Neural progenitor cell (in vitro differentiated cells): Measurements from ENCODE around the gene SULT6B1. TPM values are rescaled to one million over a fixed set of nuclear protein-coding genes. Genes with fewer than 3 reads are reported as not detected.

Source experiments
- DNase-seq: peaks from one replicate; pipeline ENCODE4 v3.0.0-alpha.2; 2016; ENCODE audit warnings: low spot score
- H2AFZ ChIP-seq: fragments of 200-600 bp; sonication (generic); replicated peaks from 2 replicates; pipeline ENCODE4 v1.6.1; 2016; ENCODE audit warnings: antibody characterized with exemption
- H3F3A ChIP-seq: fragments of 200-600 bp; sonication (generic); 2 replicates; pipeline ENCODE4 v1.6.1; 2016; ENCODE audit warnings: antibody characterized with exemption, low read depth
- H3K27ac ChIP-seq: fragments of 200-600 bp; sonication (generic); 2 replicates; pipeline ENCODE4 v1.5.1; 2016; ENCODE audit warnings: mild to moderate bottlenecking
- H3K27me3 ChIP-seq: fragments of 200-600 bp; sonication (generic); 2 replicates; pipeline ENCODE4 v1.6.1; 2016; ENCODE audit warnings: mild to moderate bottlenecking, moderate library complexity
- H3K36me3 ChIP-seq: fragments of 200-600 bp; sonication (generic); 2 replicates; pipeline ENCODE4 v1.5.1; 2016
- H3K4me1 ChIP-seq: fragments of 200-600 bp; sonication (generic); 2 replicates; pipeline ENCODE4 v1.6.1; 2016; ENCODE audit warnings: mixed run types
- H3K4me2 ChIP-seq: fragments of 200-600 bp; sonication (generic); 2 replicates; pipeline ENCODE4 v1.6.1; 2016
- H3K4me3 ChIP-seq: fragments of 200-600 bp; sonication (generic); 2 replicates; pipeline ENCODE4 v1.5.1; 2016
- H3K79me2 ChIP-seq: fragments of 200-600 bp; sonication (generic); 2 replicates; pipeline ENCODE4 v1.6.1; 2016; ENCODE audit warnings: low read depth
- H3K9ac ChIP-seq: fragments of 200-600 bp; sonication (generic); 2 replicates; pipeline ENCODE4 v1.6.1; 2016
- H3K9me3 ChIP-seq: fragments of 200-600 bp; sonication (generic); 2 replicates; pipeline ENCODE4 v1.5.1; 2016; ENCODE audit warnings: low read depth
- H4K20me1 ChIP-seq: fragments of 200-600 bp; sonication (generic); 2 replicates; pipeline ENCODE4 v1.6.1; 2016; ENCODE audit warnings: low read depth
- H3K27ac Mint-ChIP-seq: 3 replicates; pipeline ENCODE4 v1.8.0; 2021; ENCODE audit warnings: mixed read lengths
- H3K27me3 Mint-ChIP-seq: 2 replicates; pipeline ENCODE4 v1.8.0; 2022; ENCODE audit warnings: low read depth, mild to moderate bottlenecking, inconsistent platforms, moderate library complexity, mixed read lengths; ENCODE audit not compliant: insufficient read depth
- H3K36me3 Mint-ChIP-seq: 3 replicates; pipeline ENCODE4 v1.8.0; 2021; ENCODE audit warnings: mixed read lengths
- H3K4me1 Mint-ChIP-seq: 3 replicates; pipeline ENCODE4 v1.8.0; 2021; ENCODE audit warnings: mixed read lengths
- H3K4me3 Mint-ChIP-seq: 3 replicates; pipeline ENCODE4 v1.8.0; 2021; ENCODE audit warnings: mild to moderate bottlenecking, moderate library complexity, mixed read lengths
- H3K9me3 Mint-ChIP-seq: 3 replicates; pipeline ENCODE4 v1.8.0; 2020; ENCODE audit warnings: mixed read lengths
- EZH2 ChIP-seq: fragments of 200-600 bp; sonication (generic); IDR thresholded peaks from 2 replicates; pipeline ENCODE4 v1.6.1; 2017; ENCODE audit warnings: antibody characterized with exemption, mild to moderate bottlenecking, moderate library complexity
- EZH2phosphoT487 ChIP-seq: fragments of 200-600 bp; sonication (generic); IDR thresholded peaks from 2 replicates; pipeline ENCODE4 v1.6.1; 2017; ENCODE audit warnings: antibody characterized with exemption
- total RNA-seq: library from RNA; depleted of rRNA; stranded (reverse); fragments of >200 nt; gene quantifications from 2 replicates; pipeline ENCODE4 v1.2.3, GENCODE V29; 2015; ENCODE audit warnings: low replicate concordance
- TF ChIP-seq, protein P1 (sequence below): fragments of 200-600 bp; sonication (generic); IDR thresholded peaks from 2 replicates; pipeline ENCODE4 v1.5.1; 2017; ENCODE audit warnings: antibody characterized with exemption, mild to moderate bottlenecking

The SULT6B1 gene, protein sequence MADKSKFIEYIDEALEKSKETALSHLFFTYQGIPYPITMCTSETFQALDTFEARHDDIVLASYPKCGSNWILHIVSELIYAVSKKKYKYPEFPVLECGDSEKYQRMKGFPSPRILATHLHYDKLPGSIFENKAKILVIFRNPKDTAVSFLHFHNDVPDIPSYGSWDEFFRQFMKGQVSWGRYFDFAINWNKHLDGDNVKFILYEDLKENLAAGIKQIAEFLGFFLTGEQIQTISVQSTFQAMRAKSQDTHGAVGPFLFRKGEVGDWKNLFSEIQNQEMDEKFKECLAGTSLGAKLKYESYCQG
- total RNA-seq: not detected in 2 replicates

DNA sequence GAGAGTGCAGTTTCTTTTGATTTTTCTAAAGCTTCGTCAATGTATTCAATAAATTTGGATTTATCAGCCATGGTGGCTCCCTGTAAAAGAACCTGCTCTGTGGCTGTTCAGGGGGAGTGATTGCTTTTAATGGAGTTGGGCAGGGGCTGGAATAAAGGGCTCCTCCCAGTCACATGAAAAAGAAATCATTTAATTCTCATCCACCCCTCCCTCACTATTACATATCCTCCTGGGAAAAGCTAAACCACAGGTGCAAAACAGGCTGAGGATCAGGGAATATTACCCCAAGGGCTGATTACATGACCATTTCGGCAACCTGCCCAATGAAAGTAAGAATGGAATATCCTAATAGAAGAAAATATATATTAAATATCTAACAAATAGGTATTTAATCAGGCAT, at the start of gene SULT6B1:
TSS of gene SULT6B1 (minus strand) at position 101 of the 400 bp plus-strand sequence. CDS start at position 71, 30 bp downstream.
- H3K4me3 ChIP-seq: no peak within 1 kb of the TSS
- H3K9me3 Mint-ChIP-seq: no peaks in the 10 kb centered on the region
- no peaks in the 10 kb centered on the region for H3K79me2 ChIP-seq
- no peaks in the 10 kb centered on the region for H3K36me3 ChIP-seq
- no peaks in the 10 kb centered on the region for H3K27me3 ChIP-seq
- H3K9ac ChIP-seq: no peak within 1 kb of the TSS
- peaks cover 21% of the 10 kb centered on the region for H3K4me1 ChIP-seq
- H3K4me2 ChIP-seq: no peak within 1 kb of the TSS
- DNase-seq: no peak
- TF ChIP-seq EZH2phosphoT487: no peak
- TF ChIP-seq, protein P1, sequence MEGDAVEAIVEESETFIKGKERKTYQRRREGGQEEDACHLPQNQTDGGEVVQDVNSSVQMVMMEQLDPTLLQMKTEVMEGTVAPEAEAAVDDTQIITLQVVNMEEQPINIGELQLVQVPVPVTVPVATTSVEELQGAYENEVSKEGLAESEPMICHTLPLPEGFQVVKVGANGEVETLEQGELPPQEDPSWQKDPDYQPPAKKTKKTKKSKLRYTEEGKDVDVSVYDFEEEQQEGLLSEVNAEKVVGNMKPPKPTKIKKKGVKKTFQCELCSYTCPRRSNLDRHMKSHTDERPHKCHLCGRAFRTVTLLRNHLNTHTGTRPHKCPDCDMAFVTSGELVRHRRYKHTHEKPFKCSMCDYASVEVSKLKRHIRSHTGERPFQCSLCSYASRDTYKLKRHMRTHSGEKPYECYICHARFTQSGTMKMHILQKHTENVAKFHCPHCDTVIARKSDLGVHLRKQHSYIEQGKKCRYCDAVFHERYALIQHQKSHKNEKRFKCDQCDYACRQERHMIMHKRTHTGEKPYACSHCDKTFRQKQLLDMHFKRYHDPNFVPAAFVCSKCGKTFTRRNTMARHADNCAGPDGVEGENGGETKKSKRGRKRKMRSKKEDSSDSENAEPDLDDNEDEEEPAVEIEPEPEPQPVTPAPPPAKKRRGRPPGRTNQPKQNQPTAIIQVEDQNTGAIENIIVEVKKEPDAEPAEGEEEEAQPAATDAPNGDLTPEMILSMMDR: no peak
- TF ChIP-seq EZH2: no peak
- no peak within 1 kb of the TSS for H2AFZ ChIP-seq
- no peak within 1 kb of the TSS for H3K4me3 Mint-ChIP-seq
- H3K27ac Mint-ChIP-seq: no peak within 1 kb of the TSS
- H3K27ac ChIP-seq: no peak within 1 kb of the TSS
- no peaks in the 10 kb centered on the region for H3K9me3 ChIP-seq
- no peaks in the 10 kb centered on the region for H3K36me3 Mint-ChIP-seq
- no peaks in the 10 kb centered on the region for H3K27me3 Mint-ChIP-seq
- peaks cover 9% of the 10 kb centered on the region for H3K4me1 Mint-ChIP-seq
- no peaks in the 10 kb centered on the region for H4K20me1 ChIP-seq
- peaks cover 29% of the 10 kb centered on the region for H3F3A ChIP-seq

DNA sequence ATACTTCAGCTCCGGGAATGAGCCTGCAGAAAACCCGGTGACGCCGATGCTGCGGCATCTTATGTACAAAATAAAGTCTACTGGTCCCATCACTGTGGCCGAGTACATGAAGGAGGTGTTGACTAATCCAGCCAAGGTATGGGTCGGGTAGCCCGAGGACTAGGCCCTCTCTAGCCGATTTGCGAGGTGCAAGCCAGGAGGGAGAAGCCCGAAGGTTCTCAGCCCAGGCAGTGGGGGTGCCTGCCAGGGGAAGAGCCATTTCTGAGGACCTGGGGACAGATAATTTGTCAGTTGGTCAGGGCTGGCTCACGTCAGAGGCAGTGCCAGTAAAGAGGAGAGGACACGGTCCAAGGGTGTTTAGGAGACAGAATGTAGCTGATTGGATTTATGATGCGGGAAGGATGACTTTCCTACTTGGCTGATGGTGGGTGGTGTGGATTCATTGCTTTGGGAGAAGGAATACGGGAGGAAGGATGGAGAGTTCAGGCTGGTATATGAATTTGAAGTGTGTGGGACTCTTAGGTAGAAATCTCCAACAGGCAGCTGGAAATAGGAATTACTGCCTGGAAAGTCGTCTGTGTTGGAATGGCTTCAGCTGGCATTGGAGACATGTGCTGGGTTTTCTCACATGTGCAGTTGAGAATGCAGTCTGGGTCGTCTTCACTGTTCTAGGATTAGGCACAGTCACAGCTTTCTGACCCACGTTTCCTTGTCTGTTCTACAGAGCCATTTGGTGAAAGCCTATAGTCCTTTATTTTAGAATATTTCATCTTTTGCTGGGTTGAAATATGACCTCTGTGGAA, 43.9 kb upstream of the SULT6B1 start:
- Mint-ChIP-seq H3K4me1 (peaks cover 3% of the 10 kb centered on the region), H3K9me3 (no peaks in the 10 kb centered on the region), H3K27me3 (no peaks in the 10 kb centered on the region), H3K27ac (no peak overlapping the region), H3K36me3 (peaks cover 8% of the 10 kb centered on the region), H3K4me3 (no peak overlapping the region)
- Histone ChIP-seq H3K36me3 (no peaks in the 10 kb centered on the region), H3K9ac (peak overlapping the region; percentile 82), H3K79me2 (peaks cover 85% of the 10 kb centered on the region), H3K9me3 (no peaks in the 10 kb centered on the region), H3K4me2 (peak overlapping the region; percentile 83), H3K27ac (no peak overlapping the region), H2AFZ (peak overlapping the region; percentile 91), H3K27me3 (no peaks in the 10 kb centered on the region), H3K4me1 (peaks cover 12% of the 10 kb centered on the region), H4K20me1 (peaks cover 15% of the 10 kb centered on the region), H3K4me3 (peak overlapping the region; percentile 90), H3F3A (peaks cover 15% of the 10 kb centered on the region)
- TF ChIP-seq, protein P1: no peak
- TF ChIP-seq EZH2phosphoT487 (no peak), EZH2 (no peak)
- peak; percentile 25 for DNase-seq

DNA sequence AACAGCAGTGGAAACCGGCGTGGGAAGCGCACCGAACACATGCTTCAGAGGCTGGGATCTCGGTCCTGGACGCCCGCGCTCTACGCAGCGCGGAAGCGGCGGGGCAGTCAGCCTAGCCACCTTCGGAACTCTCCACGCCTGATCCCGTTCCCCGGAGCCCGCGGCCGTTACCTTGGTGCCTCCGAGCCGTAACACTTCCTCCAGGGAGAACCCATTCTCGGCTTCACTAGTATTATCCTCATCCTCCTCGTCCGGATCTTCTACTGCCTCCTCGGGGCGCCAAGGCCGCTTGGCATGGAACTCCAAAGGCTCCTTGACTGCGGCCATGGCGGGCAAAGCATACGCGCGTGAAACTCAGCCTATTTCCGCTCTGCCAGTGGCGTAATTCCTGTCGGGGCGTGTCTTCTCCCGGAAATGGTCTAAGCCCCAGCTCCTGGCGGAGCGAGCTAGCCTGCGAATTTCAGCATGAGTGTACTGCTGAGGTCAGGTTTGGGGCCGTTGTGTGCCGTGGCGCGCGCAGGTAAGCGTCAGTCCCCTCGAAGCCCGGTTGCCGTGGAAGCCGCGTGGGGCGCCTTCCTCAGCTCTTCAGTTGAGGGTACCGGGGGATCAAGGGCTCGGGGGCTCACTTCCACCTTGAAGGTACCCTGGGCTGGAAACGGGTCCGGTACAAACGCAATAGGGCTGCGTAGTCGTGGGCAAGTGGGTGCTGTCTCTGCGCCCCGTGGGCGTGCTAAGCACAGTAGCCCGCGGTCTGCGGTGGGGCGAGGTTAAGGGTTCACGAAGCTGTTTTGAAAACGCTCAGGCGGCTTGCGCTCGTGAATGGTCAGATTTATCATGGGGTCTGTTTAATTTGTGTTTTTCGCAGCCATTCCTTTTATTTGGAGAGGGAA, 43.0 kb upstream of the SULT6B1 start, which contains the start of the genes CEBPZ and NDUFAF7:
TSS of gene CEBPZ (minus strand) at position 356 of the 890 bp plus-strand sequence. CDS start at position 327, 29 bp downstream.
TSS of gene NDUFAF7 (plus strand) at position 418 of the 890 bp plus-strand sequence. CDS start at position 466, 48 bp downstream.
- Histone ChIP-seq H2AFZ (peak within 1 kb of the TSS; percentile 91), H3K9ac (peak within 1 kb of the TSS; percentile 82), H3K27me3 (no peaks in the 10 kb centered on the region), H3K4me3 (peak within 1 kb of the TSS; percentile 90), H3K36me3 (peaks cover 4% of the 10 kb centered on the region), H3K9me3 (no peaks in the 10 kb centered on the region), H3K27ac (peak within 1 kb of the TSS; percentile 27), H3K4me2 (peak within 1 kb of the TSS; percentile 83), H3F3A (peaks cover 22% of the 10 kb centered on the region), H3K4me1 (peaks cover 20% of the 10 kb centered on the region), H3K79me2 (peaks cover 94% of the 10 kb centered on the region), H4K20me1 (peaks cover 23% of the 10 kb centered on the region)
- peak; percentile 21 for TF ChIP-seq EZH2
- TF ChIP-seq, protein P1: no peak
- H3K27me3 Mint-ChIP-seq: no peaks in the 10 kb centered on the region
- no peaks in the 10 kb centered on the region for H3K9me3 Mint-ChIP-seq
- H3K4me1 Mint-ChIP-seq: peaks cover 6% of the 10 kb centered on the region
- peak; percentile 90 for DNase-seq
- H3K36me3 Mint-ChIP-seq: peaks cover 11% of the 10 kb centered on the region
- no peak within 1 kb of the TSS for H3K27ac Mint-ChIP-seq
- H3K4me3 Mint-ChIP-seq: no peak within 1 kb of the TSS
